H9 (cell line): Measurements from ENCODE around the gene PRDM4. TPM values are rescaled to one million over a fixed set of nuclear protein-coding genes. Genes with fewer than 3 reads are reported as not detected.

Source experiments
- DNase-seq: peaks from one replicate; pipeline ENCODE4 v3.0.0-alpha.2; 2017
- H2AFZ ChIP-seq: one replicate; pipeline ENCODE4 v1.6.1; 2013; ENCODE audit warnings: mild to moderate bottlenecking, low read length, control low read depth, moderate library complexity
- H2AK5ac ChIP-seq: 2 replicates; pipeline ENCODE4 v1.6.1; 2013; ENCODE audit warnings: low read length, control low read depth, mixed read lengths; ENCODE audit not compliant: insufficient read length
- H2BK120ac ChIP-seq: one replicate; pipeline ENCODE4 v1.6.1; 2013; ENCODE audit warnings: low read depth, mild to moderate bottlenecking, low read length, control low read depth, inconsistent platforms; ENCODE audit not compliant: poor library complexity, severe bottlenecking
- H2BK12ac ChIP-seq: 2 replicates; pipeline ENCODE4 v1.6.1; 2013; ENCODE audit warnings: low read length, control low read depth, mixed read lengths, low read depth; ENCODE audit not compliant: insufficient read length
- H2BK15ac ChIP-seq: 2 replicates; pipeline ENCODE4 v1.6.1; 2013; ENCODE audit warnings: low read depth, low read length, control low read depth
- H2BK20ac ChIP-seq: one replicate; pipeline ENCODE4 v1.6.1; 2013; ENCODE audit warnings: low read depth, mild to moderate bottlenecking, low read length, control low read depth, inconsistent platforms; ENCODE audit not compliant: poor library complexity, severe bottlenecking
- H2BK5ac ChIP-seq: 2 replicates; pipeline ENCODE4 v1.6.1; 2013; ENCODE audit warnings: low read length, control low read depth, mixed read lengths; ENCODE audit not compliant: insufficient read length
- H3K14ac ChIP-seq: 2 replicates; pipeline ENCODE4 v1.6.1; 2013; ENCODE audit warnings: low read length, control low read depth; ENCODE audit not compliant: insufficient read depth
- H3K18ac ChIP-seq: 2 replicates; pipeline ENCODE4 v1.6.1; 2013; ENCODE audit warnings: low read depth, mild to moderate bottlenecking, mixed read lengths, low read length, control low read depth; ENCODE audit not compliant: insufficient read length
- H3K23ac ChIP-seq: 2 replicates; pipeline ENCODE4 v1.6.1; 2013; ENCODE audit warnings: low read length, control low read depth, mixed read lengths, low read depth; ENCODE audit not compliant: insufficient read length
- H3K23me2 ChIP-seq: 2 replicates; pipeline ENCODE4 v1.6.1; 2013; ENCODE audit warnings: low read depth, mild to moderate bottlenecking, mixed read lengths, low read length, control low read depth; ENCODE audit not compliant: insufficient read length, poor library complexity, severe bottlenecking
- H3K27ac ChIP-seq: 2 replicates; pipeline ENCODE4 v1.5.1; 2013; ENCODE audit warnings: low read length, control low read depth, mixed read lengths, low read depth; ENCODE audit not compliant: insufficient read length
- H3K27me3 ChIP-seq: 2 replicates; pipeline ENCODE4 v1.6.1; 2013; ENCODE audit warnings: low read length, control low read depth, inconsistent platforms; ENCODE audit not compliant: insufficient read depth
- H3K4ac ChIP-seq: 2 replicates; pipeline ENCODE4 v1.6.1; 2013; ENCODE audit warnings: low read depth, mild to moderate bottlenecking, control low read depth, inconsistent platforms, low read length, moderate library complexity
- H3K4me1 ChIP-seq: 2 replicates; pipeline ENCODE4 v1.6.1; 2013; ENCODE audit warnings: low read length, control low read depth, inconsistent platforms; ENCODE audit not compliant: insufficient read depth
- H3K4me2 ChIP-seq: 2 replicates; pipeline ENCODE4 v1.6.1; 2013; ENCODE audit warnings: low read length, control low read depth, mixed read lengths; ENCODE audit not compliant: insufficient read length, insufficient read depth
- H3K56ac ChIP-seq: 2 replicates; pipeline ENCODE4 v1.6.1; 2013; ENCODE audit warnings: low read depth, mild to moderate bottlenecking, mixed read lengths, low read length, control low read depth; ENCODE audit not compliant: insufficient read length
- H3K79me1 ChIP-seq: 2 replicates; pipeline ENCODE4 v1.6.1; 2013; ENCODE audit warnings: low read depth, mild to moderate bottlenecking, moderate library complexity, low read length, control low read depth, inconsistent platforms; ENCODE audit not compliant: insufficient read depth, poor library complexity, severe bottlenecking
- H3K79me2 ChIP-seq: 2 replicates; pipeline ENCODE4 v1.6.1; 2013; ENCODE audit warnings: low read length, control low read depth, inconsistent platforms; ENCODE audit not compliant: insufficient read depth
- H3K9ac ChIP-seq: 2 replicates; pipeline ENCODE4 v1.6.1; 2013; ENCODE audit warnings: low read length, control low read depth, mixed read lengths; ENCODE audit not compliant: insufficient read length; ENCODE audit errors: extremely low read depth
- H3K9me3 ChIP-seq: one replicate; pipeline ENCODE4 v1.6.1; 2013; ENCODE audit warnings: low read depth, low read length, inconsistent platforms; ENCODE audit not compliant: control insufficient read depth
- H3T11ph ChIP-seq: one replicate; pipeline ENCODE4 v1.6.1; 2013; ENCODE audit warnings: mild to moderate bottlenecking, low read length, control low read depth, inconsistent platforms
- H4K20me1 ChIP-seq: one replicate; pipeline ENCODE4 v1.6.1; 2013; ENCODE audit not compliant: control insufficient read depth, insufficient read length, insufficient read depth
- H4K5ac ChIP-seq: 2 replicates; pipeline ENCODE4 v1.6.1; 2013; ENCODE audit warnings: low read depth, mild to moderate bottlenecking, mixed read lengths, low read length, control low read depth; ENCODE audit not compliant: insufficient read length
- H4K8ac ChIP-seq: replicated peaks from 2 replicates; pipeline ENCODE4 v1.6.1; 2013; ENCODE audit warnings: low read length, control low read depth, mixed read lengths, low read depth; ENCODE audit not compliant: insufficient read length
- H4K91ac ChIP-seq: 2 replicates; pipeline ENCODE4 v1.6.1; 2013; ENCODE audit warnings: low read depth, mild to moderate bottlenecking, moderate library complexity, mixed read lengths, low read length, control low read depth; ENCODE audit not compliant: insufficient read length
- H3K27ac Mint-ChIP-seq, 3 experiments: 2 replicates in 2 of 3; 3 replicates in 1 of 3; pipeline ENCODE4 v1.8.0; 2020 to 2021; ENCODE audit warnings: mixed read lengths in 3 of 3, mild to moderate bottlenecking in 1 of 3, moderate library complexity in 1 of 3
- H3K27me3 Mint-ChIP-seq: 2 replicates; pipeline ENCODE4 v1.8.0; 2021; ENCODE audit warnings: low read depth, mild to moderate bottlenecking, moderate library complexity, mixed read lengths
- H3K36me3 Mint-ChIP-seq, 3 experiments: 2 replicates in 2 of 3; 3 replicates in 1 of 3; pipeline ENCODE4 v1.8.0; 2020 to 2021; ENCODE audit warnings: low read depth in 3 of 3, mixed read lengths in 3 of 3; ENCODE audit not compliant: insufficient read depth in 1 of 3
- H3K4me1 Mint-ChIP-seq, 2 experiments: 2 replicates each; pipeline ENCODE4 v1.8.0; 2020; ENCODE audit warnings: mixed read lengths in 2 of 2
- H3K4me3 Mint-ChIP-seq, 2 experiments: 2 replicates in 1 of 2; 3 replicates in 1 of 2; pipeline ENCODE4 v1.8.0; 2020 to 2021; ENCODE audit warnings: mild to moderate bottlenecking in 2 of 2, mixed read lengths in 2 of 2, moderate library complexity in 1 of 2
- H3K9me3 Mint-ChIP-seq, 2 experiments: 2 replicates in 1 of 2; 3 replicates in 1 of 2; pipeline ENCODE4 v1.8.0; 2020; ENCODE audit warnings: mild to moderate bottlenecking in 2 of 2, mixed read lengths in 2 of 2, moderate library complexity in 1 of 2
- WGBS: extraction: QIAGEN DNeasy Blood & Tissue Kit; methylation state at CpG from one replicate; pipeline ENCODE4 v1.1.7; 2013; ENCODE audit warnings: missing lambda C conversion rate, low lambda C conversion rate, mixed read lengths; ENCODE audit not compliant: insufficient read length; ENCODE audit errors: extremely low coverage; 5-methylcytosine and 5-hydroxymethylcytosine counted together
- total RNA-seq: library from RNA; stranded (reverse); gene quantifications from 2 replicates; pipeline ENCODE4 v1.2.1, GENCODE V29; 2021
- TF ChIP-seq, protein P1 (sequence below): fragments of 200-600 bp; sonication (generic); conservative IDR thresholded peaks from 3 replicates; pipeline ENCODE4 v1.8.0; 2021; ENCODE audit warnings: antibody characterized with exemption, mild to moderate bottlenecking

PRDM4 gene
- total RNA-seq, 1 experiment from 2014 or later: 24.4 TPM

DNA sequence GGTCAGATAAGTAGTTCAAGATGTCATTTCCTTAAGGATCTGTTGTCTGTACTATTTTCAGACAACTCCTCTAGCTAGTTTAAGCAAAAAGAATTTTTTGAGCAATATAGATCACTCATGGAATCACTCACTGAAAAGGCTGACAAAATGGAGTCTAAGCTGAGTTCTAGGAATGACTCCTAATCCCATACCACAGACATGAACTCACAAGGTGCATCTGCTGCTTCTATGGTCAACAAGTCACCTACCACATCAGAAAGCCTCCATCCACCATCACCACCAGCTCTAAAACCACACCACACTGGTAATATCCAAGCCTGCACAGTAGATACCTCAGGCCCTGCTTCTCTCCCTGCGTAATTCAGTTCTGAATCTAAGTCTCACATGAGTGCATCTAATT, 42.3 kb downstream of the PRDM4 start:
- H2BK12ac ChIP-seq: no peak overlapping the region
- no peaks in the 10 kb centered on the region for H3K27me3 ChIP-seq
- peaks cover 10 to 24% (median 10%) of the 10 kb centered on the region in 3 experiments for H3K36me3 Mint-ChIP-seq
- no peaks in the 10 kb centered on the region for H3K23me2 ChIP-seq
- no peak overlapping the region for H3K4me2 ChIP-seq
- H3K56ac ChIP-seq: no peak overlapping the region
- no peak overlapping the region for H3K4ac ChIP-seq
- no peak overlapping the region for H3K27ac Mint-ChIP-seq
- H3K9me3 Mint-ChIP-seq: no peaks in the 10 kb centered on the region; a peak in 2 of 5 replicates
- H3K18ac ChIP-seq: no peak overlapping the region
- no peaks in the 10 kb centered on the region for H3K4me1 ChIP-seq
- H4K5ac ChIP-seq: no peak overlapping the region
- no peak overlapping the region for H2BK5ac ChIP-seq
- no peak overlapping the region for H3K9ac ChIP-seq
- H4K20me1 ChIP-seq: no peaks in the 10 kb centered on the region
- no peak overlapping the region for H2BK15ac ChIP-seq
- H3K79me2 ChIP-seq: no peaks in the 10 kb centered on the region
- no peaks in the 10 kb centered on the region for H3K4me1 Mint-ChIP-seq
- no peak overlapping the region for H3K23ac ChIP-seq
- H3K27ac ChIP-seq: no peak overlapping the region
- no peak overlapping the region for H3K4me3 Mint-ChIP-seq
- no peak overlapping the region for H2BK120ac ChIP-seq
- no peak overlapping the region for H3T11ph ChIP-seq
- H2BK20ac ChIP-seq: no peak overlapping the region
- H2AK5ac ChIP-seq: no peak overlapping the region
- WGBS: no CpG with 5 or more reads among the region's 1 CpG
- no peak overlapping the region for H2AFZ ChIP-seq
- no peaks in the 10 kb centered on the region for H3K79me1 ChIP-seq
- H4K8ac ChIP-seq: no peak overlapping the region
- DNase-seq: no peak
- H4K91ac ChIP-seq: no peak overlapping the region
- H3K14ac ChIP-seq: no peak overlapping the region
- H3K9me3 ChIP-seq: no peaks in the 10 kb centered on the region
- no peaks in the 10 kb centered on the region for H3K27me3 Mint-ChIP-seq
- TF ChIP-seq, protein P1, sequence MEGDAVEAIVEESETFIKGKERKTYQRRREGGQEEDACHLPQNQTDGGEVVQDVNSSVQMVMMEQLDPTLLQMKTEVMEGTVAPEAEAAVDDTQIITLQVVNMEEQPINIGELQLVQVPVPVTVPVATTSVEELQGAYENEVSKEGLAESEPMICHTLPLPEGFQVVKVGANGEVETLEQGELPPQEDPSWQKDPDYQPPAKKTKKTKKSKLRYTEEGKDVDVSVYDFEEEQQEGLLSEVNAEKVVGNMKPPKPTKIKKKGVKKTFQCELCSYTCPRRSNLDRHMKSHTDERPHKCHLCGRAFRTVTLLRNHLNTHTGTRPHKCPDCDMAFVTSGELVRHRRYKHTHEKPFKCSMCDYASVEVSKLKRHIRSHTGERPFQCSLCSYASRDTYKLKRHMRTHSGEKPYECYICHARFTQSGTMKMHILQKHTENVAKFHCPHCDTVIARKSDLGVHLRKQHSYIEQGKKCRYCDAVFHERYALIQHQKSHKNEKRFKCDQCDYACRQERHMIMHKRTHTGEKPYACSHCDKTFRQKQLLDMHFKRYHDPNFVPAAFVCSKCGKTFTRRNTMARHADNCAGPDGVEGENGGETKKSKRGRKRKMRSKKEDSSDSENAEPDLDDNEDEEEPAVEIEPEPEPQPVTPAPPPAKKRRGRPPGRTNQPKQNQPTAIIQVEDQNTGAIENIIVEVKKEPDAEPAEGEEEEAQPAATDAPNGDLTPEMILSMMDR: no peak
